Chondrocyte (in vitro differentiated cells): Measurements from ENCODE around the gene PGBD1. TPM values are rescaled to one million over a fixed set of nuclear protein-coding genes. Genes with fewer than 3 reads are reported as not detected.
A peak's percentile ranks its signal among the peaks of the same experiment; 100 is the strongest.

Source experiments
- DNase-seq: peaks from one replicate; pipeline ENCODE4 v3.0.0; 2021; ENCODE audit warnings: mixed read lengths, low spot score
- H3K27ac Mint-ChIP-seq: one replicate; pipeline ENCODE4 v1.8.0; 2021; ENCODE audit warnings: mild to moderate bottlenecking, moderate library complexity, mixed read lengths; ENCODE audit not compliant: unreplicated experiment
- H3K27me3 Mint-ChIP-seq: 2 replicates; pipeline ENCODE4 v1.8.0; 2021; ENCODE audit warnings: low read depth, mixed read lengths
- H3K36me3 Mint-ChIP-seq: 2 replicates; pipeline ENCODE4 v1.8.0; 2021; ENCODE audit warnings: low read depth, mixed read lengths
- H3K4me1 Mint-ChIP-seq: 2 replicates; pipeline ENCODE4 v1.8.0; 2021; ENCODE audit warnings: low read depth, mild to moderate bottlenecking, mixed read lengths
- H3K4me3 Mint-ChIP-seq: one replicate; pipeline ENCODE4 v1.8.0; 2021; ENCODE audit warnings: mild to moderate bottlenecking, moderate library complexity, mixed read lengths; ENCODE audit not compliant: unreplicated experiment
- H3K9me3 Mint-ChIP-seq: 2 replicates; pipeline ENCODE4 v1.8.0; 2021; ENCODE audit warnings: low read depth, mixed read lengths
- total RNA-seq: library from RNA; stranded (reverse); gene quantifications from 3 replicates; pipeline ENCODE4 v1.2.1, GENCODE V29; 2021
- TF ChIP-seq, protein P1 (sequence below): fragments of 200-600 bp; sonication (generic); IDR thresholded peaks from 2 replicates; pipeline ENCODE4 v1.5.0; 2021; ENCODE audit warnings: antibody characterized with exemption, mild to moderate bottlenecking, moderate library complexity

The PGBD1 gene
- total RNA-seq, 1 donor from 2014 or later, result 8.5 TPM

DNA sequence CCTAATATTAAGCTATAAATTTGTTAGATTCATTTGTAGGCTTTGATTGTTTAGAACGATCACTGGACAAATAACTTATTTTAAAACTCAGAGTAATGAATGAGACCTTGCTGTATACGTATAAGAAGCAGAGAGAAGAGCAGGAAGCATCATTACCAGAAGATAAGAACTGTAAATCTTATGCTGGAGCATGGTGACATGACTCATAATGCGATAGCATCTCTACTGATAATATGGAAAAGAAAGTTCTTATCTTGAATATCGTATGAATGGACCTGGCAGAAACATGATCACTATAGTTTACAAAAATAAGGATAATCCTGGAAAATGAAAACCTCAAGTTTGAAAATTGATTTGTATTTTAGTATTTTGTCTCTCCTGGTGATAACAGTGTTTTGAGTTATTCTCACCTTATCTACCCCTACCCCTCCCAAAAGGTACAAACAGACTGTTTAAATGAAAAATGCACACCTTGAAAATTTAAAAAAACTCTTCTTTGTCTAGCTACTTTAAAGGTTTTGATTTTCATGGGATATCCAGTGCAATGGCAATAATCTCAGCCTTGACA, 16.5 kb upstream of the PGBD1 start:
- Mint-ChIP-seq H3K27me3 (peaks cover 3% of the 10 kb centered on the region), H3K4me3 (no peak overlapping the region), H3K36me3 (no peaks in the 10 kb centered on the region), H3K27ac (no peak overlapping the region), H3K4me1 (peaks cover 18% of the 10 kb centered on the region), H3K9me3 (no peaks in the 10 kb centered on the region)
- DNase-seq, result no peak
- TF ChIP-seq, protein P1, sequence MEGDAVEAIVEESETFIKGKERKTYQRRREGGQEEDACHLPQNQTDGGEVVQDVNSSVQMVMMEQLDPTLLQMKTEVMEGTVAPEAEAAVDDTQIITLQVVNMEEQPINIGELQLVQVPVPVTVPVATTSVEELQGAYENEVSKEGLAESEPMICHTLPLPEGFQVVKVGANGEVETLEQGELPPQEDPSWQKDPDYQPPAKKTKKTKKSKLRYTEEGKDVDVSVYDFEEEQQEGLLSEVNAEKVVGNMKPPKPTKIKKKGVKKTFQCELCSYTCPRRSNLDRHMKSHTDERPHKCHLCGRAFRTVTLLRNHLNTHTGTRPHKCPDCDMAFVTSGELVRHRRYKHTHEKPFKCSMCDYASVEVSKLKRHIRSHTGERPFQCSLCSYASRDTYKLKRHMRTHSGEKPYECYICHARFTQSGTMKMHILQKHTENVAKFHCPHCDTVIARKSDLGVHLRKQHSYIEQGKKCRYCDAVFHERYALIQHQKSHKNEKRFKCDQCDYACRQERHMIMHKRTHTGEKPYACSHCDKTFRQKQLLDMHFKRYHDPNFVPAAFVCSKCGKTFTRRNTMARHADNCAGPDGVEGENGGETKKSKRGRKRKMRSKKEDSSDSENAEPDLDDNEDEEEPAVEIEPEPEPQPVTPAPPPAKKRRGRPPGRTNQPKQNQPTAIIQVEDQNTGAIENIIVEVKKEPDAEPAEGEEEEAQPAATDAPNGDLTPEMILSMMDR, result no peak

DNA sequence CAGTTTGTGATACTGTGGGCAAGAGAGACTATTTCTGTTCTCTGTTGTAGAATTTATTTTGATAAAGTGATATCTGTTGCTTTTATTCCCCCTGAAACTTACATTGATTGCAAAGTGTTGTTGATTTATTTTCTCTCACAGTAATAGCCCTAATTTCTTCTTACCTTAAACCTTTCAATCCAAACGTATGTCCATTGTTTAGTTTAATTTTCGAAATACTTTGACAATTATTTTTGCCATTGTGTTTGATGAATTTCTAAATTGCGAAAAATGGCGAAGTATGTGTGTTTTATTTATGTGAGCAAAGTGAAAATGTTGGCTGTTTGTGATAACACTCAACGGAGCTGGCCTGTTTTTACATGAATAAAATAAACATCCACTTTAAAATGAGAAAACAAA, 14.8 kb upstream of the PGBD1 start:
- Mint-ChIP-seq H3K4me3 (no peak overlapping the region), H3K27me3 (no peaks in the 10 kb centered on the region), H3K9me3 (no peaks in the 10 kb centered on the region), H3K4me1 (peaks cover 18% of the 10 kb centered on the region), H3K36me3 (no peaks in the 10 kb centered on the region), H3K27ac (no peak overlapping the region)
- DNase-seq, result no peak
- TF ChIP-seq, protein P1, result no peak

DNA sequence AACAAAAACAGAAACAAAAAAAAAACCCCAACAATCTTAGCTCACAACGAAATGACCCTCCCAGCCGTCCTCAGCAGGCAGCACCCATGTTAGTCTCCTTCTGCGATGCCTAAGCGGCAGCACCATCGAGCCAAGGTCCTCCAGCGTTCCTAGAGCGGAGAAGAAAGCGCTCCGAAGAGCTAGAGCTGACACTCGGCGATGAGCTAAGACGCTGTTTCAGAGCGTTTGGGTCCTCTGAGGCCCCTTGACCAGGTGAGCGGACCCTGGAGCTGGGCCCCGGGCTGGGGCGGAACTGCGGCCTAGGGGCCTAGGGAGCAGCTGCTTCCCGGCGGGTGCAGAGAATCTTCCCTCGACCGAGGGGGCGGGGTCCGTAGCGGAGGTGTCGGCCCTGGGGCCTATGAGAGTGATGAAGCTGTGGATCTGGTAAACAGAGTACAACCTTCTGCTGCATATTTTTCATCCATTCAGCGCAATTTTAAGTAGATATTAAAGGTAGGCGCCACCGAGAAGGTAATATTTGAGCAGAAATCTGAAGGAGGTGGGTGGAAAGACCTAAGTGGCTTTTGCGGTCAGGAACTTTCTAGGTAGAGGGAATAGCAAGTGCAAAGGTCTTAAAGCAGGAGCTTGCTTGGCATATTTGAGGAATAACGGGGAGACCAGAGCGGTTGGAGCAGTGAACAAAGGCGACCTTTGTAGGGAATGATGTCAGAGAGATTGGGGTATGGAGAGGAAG, 14.2 kb upstream of the PGBD1 start, which contains the start of gene ZSCAN26:
Gene ZSCAN26 (plus strand): TSS at position 182 of the 733 bp plus-strand sequence. CDS start 4,777 bp downstream, outside the sequence.
- H3K4me3 Mint-ChIP-seq, result no peak within 1 kb of the TSS
- peak; percentile 92 for DNase-seq
- H3K4me1 Mint-ChIP-seq, result peaks cover 18% of the 10 kb centered on the region
- TF ChIP-seq, protein P1, result no peak
- no peak within 1 kb of the TSS for H3K27ac Mint-ChIP-seq
- H3K27me3 Mint-ChIP-seq, result no peaks in the 10 kb centered on the region
- peaks cover 2% of the 10 kb centered on the region for H3K36me3 Mint-ChIP-seq
- H3K9me3 Mint-ChIP-seq, result no peaks in the 10 kb centered on the region

DNA sequence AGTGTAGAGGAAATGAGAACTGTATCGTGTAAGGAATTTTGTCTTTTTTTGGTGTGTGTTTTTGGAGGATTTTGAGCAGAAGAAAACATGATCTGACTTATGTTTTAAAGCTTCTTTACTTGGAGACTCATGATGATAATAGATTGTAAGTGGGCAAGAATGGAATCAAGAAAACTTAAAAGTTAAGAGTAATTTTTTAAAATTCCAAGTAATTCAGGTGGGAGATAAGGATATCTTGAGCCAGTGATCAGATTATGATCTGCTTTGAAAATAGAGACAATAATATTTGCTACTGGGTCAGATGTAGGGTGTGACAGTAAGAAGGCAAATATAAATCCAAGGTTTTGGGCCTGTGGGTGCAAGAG, 13.7 kb upstream of the PGBD1 start:
- Mint-ChIP-seq H3K36me3 (peaks cover 7% of the 10 kb centered on the region), H3K27me3 (no peaks in the 10 kb centered on the region)

DNA sequence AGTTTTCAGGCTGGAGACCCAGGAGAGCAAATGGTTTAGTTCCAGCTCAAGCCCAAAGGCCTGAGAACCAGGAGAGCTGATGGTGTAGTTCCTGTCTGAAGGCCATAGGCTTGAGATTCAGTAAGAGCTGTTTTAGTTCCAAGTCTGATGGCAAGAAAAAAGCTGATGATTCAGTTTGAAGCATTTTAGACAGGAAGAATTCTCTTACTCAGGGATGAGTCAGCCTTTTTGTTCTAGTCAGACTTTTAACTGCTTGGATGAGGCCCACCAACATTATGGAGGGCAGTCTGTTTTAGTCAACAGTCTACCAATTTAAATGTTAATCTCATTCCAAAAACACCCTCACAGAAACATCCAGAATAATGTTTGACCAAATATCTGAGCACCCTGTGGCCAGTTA, 11.9 kb upstream of the PGBD1 start:
- no peak for DNase-seq
- peak overlapping the region; percentile 85 for H3K27ac Mint-ChIP-seq
- H3K27me3 Mint-ChIP-seq, result no peaks in the 10 kb centered on the region
- TF ChIP-seq, protein P1, result no peak
- no peak overlapping the region for H3K4me3 Mint-ChIP-seq
- peaks cover 16% of the 10 kb centered on the region for H3K36me3 Mint-ChIP-seq
- H3K9me3 Mint-ChIP-seq, result no peaks in the 10 kb centered on the region
- peaks cover 12% of the 10 kb centered on the region for H3K4me1 Mint-ChIP-seq

More for the DNA sequence above, 13.7 kb upstream of the PGBD1 start:
- DNase-seq, result no peak
- no peaks in the 10 kb centered on the region for H3K9me3 Mint-ChIP-seq
- TF ChIP-seq, protein P1, result no peak
- H3K4me1 Mint-ChIP-seq, result peaks cover 18% of the 10 kb centered on the region
- no peak overlapping the region for H3K4me3 Mint-ChIP-seq
- H3K27ac Mint-ChIP-seq, result no peak overlapping the region
